Spleen (tissue), 11 donors: ENCODE data around the gene TNP2. TPM values are rescaled to one million over a fixed set of nuclear protein-coding genes. Genes with fewer than 3 reads are reported as not detected.

Source experiments
- DNase-seq: peaks from one replicate; pipeline ENCODE4 v3.0.0-alpha.2; 2020
- H3K27ac ChIP-seq, 8 donors: fragments of 200-600 bp; sonication (generic) in 7 of 8; 1 replicate in 4 of 8; 2 replicates in 4 of 8; pipeline versions ENCODE4 v1.5.0 to v1.8.0; 2016 to 2021; ENCODE audit warnings: inconsistent platforms in 4 of 8, mild to moderate bottlenecking in 4 of 8, moderate library complexity in 1 of 8
- H3K27me3 ChIP-seq, 7 donors: fragments of 200-600 bp; sonication (generic) in 6 of 7; replicated peaks in 1 of 7; 1 replicate in 4 of 7; 2 replicates in 3 of 7; pipeline versions ENCODE4 v1.5.0 to v1.8.0; 2016 to 2021; ENCODE audit warnings: inconsistent platforms in 3 of 7, mild to moderate bottlenecking in 1 of 7
- H3K36me3 ChIP-seq, 6 donors: fragments of 200-600 bp; sonication (generic) in 5 of 6; 1 replicate in 4 of 6; 2 replicates in 2 of 6; pipeline versions ENCODE4 v1.5.0 to v1.8.0; 2016 to 2021; ENCODE audit warnings: inconsistent platforms in 2 of 6
- H3K4me1 ChIP-seq, 6 donors: fragments of 200-600 bp; sonication (generic) in 5 of 6; 1 replicate in 3 of 6; 2 replicates in 3 of 6; pipeline versions ENCODE4 v1.5.0 to v1.8.0; 2016 to 2021; ENCODE audit warnings: inconsistent platforms in 3 of 6
- H3K4me3 ChIP-seq, 8 donors: fragments of 200-600 bp; sonication (generic) in 7 of 8; 1 replicate in 4 of 8; 2 replicates in 4 of 8; pipeline versions ENCODE4 v1.5.0 to v1.8.0; 2016 to 2021; ENCODE audit warnings: inconsistent platforms in 4 of 8, mild to moderate bottlenecking in 4 of 8, moderate library complexity in 2 of 8
- H3K9me3 ChIP-seq, 8 donors: fragments of 200-600 bp; sonication (generic) in 7 of 8; 1 replicate in 4 of 8; 2 replicates in 4 of 8; pipeline versions ENCODE4 v1.5.0 to v1.8.0; 2016 to 2021; ENCODE audit warnings: inconsistent platforms in 4 of 8
- CTCF ChIP-seq, 11 experiments: fragments of 200-600 bp in 7 of 11; fragments of 450-650 bp in 4 of 11; sonication (generic) in 4 of 11; IDR thresholded peaks in 8 of 11; conservative IDR thresholded peaks in 3 of 11; 1 replicate in 7 of 11; 2 replicates in 4 of 11; pipeline versions ENCODE4 v1.4.0 to v1.8.0; 2016 to 2021; ENCODE audit warnings: antibody characterized with exemption in 11 of 11, inconsistent platforms in 4 of 11, mild to moderate bottlenecking in 1 of 11
- POLR2A ChIP-seq, 3 donors: fragments of 450-650 bp; IDR thresholded peaks; one replicate each; pipeline ENCODE4 v1.5.1; 2017; ENCODE audit warnings: antibody characterized with exemption in 3 of 3, mild to moderate bottlenecking in 1 of 3
- POLR2AphosphoS5 ChIP-seq, 3 donors: sonication (generic); formaldehyde crosslinking; IDR thresholded peaks; one replicate each; pipeline ENCODE4 v1.5.1; 2017; ENCODE audit warnings: antibody characterized with exemption in 3 of 3
- WGBS, 5 donors: extraction: QIAGEN DNeasy Blood & Tissue Kit in 3 of 5; methylation state at CpG; one replicate each; pipeline versions ENCODE4 v1.1.5 to v1.1.7; 2013 to 2018; 5-methylcytosine and 5-hydroxymethylcytosine counted together
- intact Hi-C: fragments of 100-400 bp; cut with DNase I; formaldehyde crosslinking; loops from one replicate; pipeline ENCODE4 v1.15.0; 2023; ENCODE audit warnings: low total_unique reads
- polyA plus RNA-seq, 3 donors: library from polyadenylated mRNA; stranded (reverse); fragments of 200-250 nt; gene quantifications; one replicate each; pipeline ENCODE4 v1.2.1, GENCODE V29; 2013
- total RNA-seq, 7 donors: library from RNA; depleted of rRNA in 3 of 7; stranded (reverse); fragments of >200 nt in 3 of 7; fragmentation: NEBNext Ultra II Directional in 4 of 7; extraction: Animal tissue kit (Norgen Biotek cat#: 25700) in 4 of 7; gene quantifications; one replicate each; pipeline versions ENCODE4 v1.1.0 to v1.2.1, GENCODE V29; 2016 to 2021
- donor health status: healthy with polysubstance abuse.
- donor health status: DM: no; HTN: no; CAD: no; lungs with moderate emphysema.
- donor health status: DM: no; HTN: no; CAD: no.
- donor health status: Bipolar disorder and iron deficiency.
- donor health status: healthy.
- donor health status: DM: no; HTN: no; CAD: no.
- donor health status: DM: yes; HTN: yes; CAD: no.

Gene TNP2
- total and polyA plus RNA-seq, 10 donors = not detected

DNA sequence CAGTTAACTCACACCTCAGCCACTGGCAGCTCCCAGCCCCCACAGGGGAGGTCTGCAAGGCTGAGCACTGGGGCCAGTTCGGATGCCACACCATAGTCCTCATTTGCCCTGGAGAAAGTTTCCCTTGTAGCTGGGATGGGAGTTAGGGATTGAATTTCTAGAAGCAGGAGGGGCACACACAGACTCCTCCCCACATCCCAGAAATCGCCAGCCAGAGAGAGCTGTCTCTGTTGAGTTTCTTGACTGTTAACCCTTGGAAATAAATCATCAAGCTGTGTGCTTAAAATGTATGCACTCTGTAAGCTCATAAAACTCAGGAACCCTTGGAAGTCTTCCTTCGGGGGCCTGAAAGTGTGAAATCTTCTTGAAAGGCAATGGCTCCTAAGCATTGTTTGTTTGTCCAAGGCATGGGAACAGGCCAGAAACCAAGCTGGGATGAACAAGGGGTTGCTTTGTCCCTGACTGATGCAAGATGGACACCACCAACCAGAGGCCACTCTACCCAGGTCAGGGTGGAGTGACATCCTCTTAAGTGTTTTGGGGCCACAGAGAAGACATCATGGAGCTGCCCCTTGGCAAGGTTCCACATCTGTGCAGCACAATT lies 4.7 kb upstream of the TNP2 start:
- no peak overlapping the region for H3K27ac ChIP-seq
- no peaks in the 10 kb centered on the region for H3K9me3 ChIP-seq
- H3K4me1 ChIP-seq = peaks cover 0 to 2% (median 0%) of the 10 kb centered on the region in 6 donors
- no peaks in the 10 kb centered on the region for H3K27me3 ChIP-seq
- WGBS, 5 donors = 61 to 86% (median 81%) methylated on average over 2 to 3 of the region's 3 CpGs
- H3K4me3 ChIP-seq = no peak overlapping the region
- DNase-seq = no peak
- no peaks in the 10 kb centered on the region for H3K36me3 ChIP-seq
- TF ChIP-seq CTCF (IDR thresholded peaks at IDR 0.05 in 8 of 11, conservative IDR thresholded peaks at IDR 0.05 in 3 of 11) (no peak), POLR2AphosphoS5 (IDR thresholded peaks at IDR 0.05) (no peak), POLR2A (IDR thresholded peaks at IDR 0.05) (no peak)
- intact Hi-C loops = no loop called here

- WGBS, 5 donors = 74 to 90% (median 84%) methylated on average over 27 to 30 of the region's 30 CpGs
Measured at GRCh38 chr16:11272921-11273720, 4.0 kb upstream of the TNP2 start, which contains the start of gene PRM3. TSS of gene PRM3 (minus strand) at chr16:11273629. CDS start at chr16:11273595, 34 bp downstream.

GRCh38 chr16:11272484-11272883 lies 3.4 kb upstream of the TNP2 start:
- Histone ChIP-seq H3K27ac (no peak overlapping the region), H3K36me3 (no peaks in the 10 kb centered on the region), H3K4me1 (no peaks in the 10 kb centered on the region), H3K4me3 (no peak overlapping the region), H3K27me3 (no peaks in the 10 kb centered on the region), H3K9me3 (no peaks in the 10 kb centered on the region)
- no peak for TF ChIP-seq CTCF (IDR thresholded peaks at IDR 0.05 in 8 of 11, conservative IDR thresholded peaks at IDR 0.05 in 3 of 11)
- no peak for TF ChIP-seq POLR2A (IDR thresholded peaks at IDR 0.05)
- TF ChIP-seq POLR2AphosphoS5 (IDR thresholded peaks at IDR 0.05) = no peak
- WGBS, 5 donors = 83 to 94% (median 91%) methylated on average over 6 of the region's 6 CpGs
- intact Hi-C loops = no loop called here
- DNase-seq = no peak

More at GRCh38 chr16:11272921-11273720, 4.0 kb upstream of the TNP2 start, which contains the start of gene PRM3:
- no peak for TF ChIP-seq CTCF (IDR thresholded peaks at IDR 0.05 in 8 of 11, conservative IDR thresholded peaks at IDR 0.05 in 3 of 11)
- no peak for TF ChIP-seq POLR2AphosphoS5 (IDR thresholded peaks at IDR 0.05)
- TF ChIP-seq POLR2A (IDR thresholded peaks at IDR 0.05) = no peak
- H3K4me1 ChIP-seq = no peaks in the 10 kb centered on the region
- H3K27ac ChIP-seq = no peak within 1 kb of the TSS
- intact Hi-C loops = no loop called here
- no peaks in the 10 kb centered on the region for H3K9me3 ChIP-seq
- H3K4me3 ChIP-seq = no peak within 1 kb of the TSS
- no peaks in the 10 kb centered on the region for H3K36me3 ChIP-seq
- no peaks in the 10 kb centered on the region for H3K27me3 ChIP-seq
- DNase-seq = no peak

- H3K27ac ChIP-seq = no peak overlapping the region
- no peak overlapping the region for H3K4me3 ChIP-seq
- TF ChIP-seq POLR2A (IDR thresholded peaks at IDR 0.05) (no peak), POLR2AphosphoS5 (IDR thresholded peaks at IDR 0.05) (no peak)
- H3K9me3 ChIP-seq = no peaks in the 10 kb centered on the region
- no peaks in the 10 kb centered on the region for H3K36me3 ChIP-seq
- DNase-seq = no peak
- no peaks in the 10 kb centered on the region for H3K27me3 ChIP-seq
- WGBS, 5 donors = 95 to 97% (median 95%) methylated on average over 10 of the region's 10 CpGs
- no peaks in the 10 kb centered on the region for H3K4me1 ChIP-seq
- intact Hi-C loops = no loop called here
Measured at GRCh38 chr16:11271610-11272009, 2.5 kb upstream of the TNP2 start.
